Measurements from ENCODE around the gene ZGLP1.
A peak's percentile ranks its signal among the peaks of the same experiment; 100 is the strongest.

The ZGLP1 gene

GRCh38 chr19:10327793-10328192 lies 18.2 kb upstream of the ZGLP1 start:
- DNase-seq (ENCODE audit: low read depth) = no peak

- no peak for DNase-seq (ENCODE audit: low read depth)
Measured at GRCh38 chr19:10325732-10326131, 16.1 kb upstream of the ZGLP1 start.

GRCh38 chr19:10321874-10322835 lies 12.5 kb upstream of the ZGLP1 start:
- no peak for DNase-seq (ENCODE audit: low read depth)

- no peak for DNase-seq (ENCODE audit: low read depth)
Measured at GRCh38 chr19:10321417-10321797, 11.8 kb upstream of the ZGLP1 start.

GRCh38 chr19:10320602-10321416 lies 11.2 kb upstream of the ZGLP1 start:
- DNase-seq (ENCODE audit: low read depth) = no peak

GRCh38 chr19:10318807-10319682 lies 9.4 kb upstream of the ZGLP1 start:
- no peak for DNase-seq (ENCODE audit: low read depth)

GRCh38 chr19:10317857-10318462 lies 8.3 kb upstream of the ZGLP1 start:
- DNase-seq (ENCODE audit: low read depth) = no peak

GRCh38 chr19:10317045-10317856 lies 7.6 kb upstream of the ZGLP1 start:
- DNase-seq (ENCODE audit: low read depth) = no peak

GRCh38 chr19:10316229-10317044 lies 6.8 kb upstream of the ZGLP1 start:
- no peak for DNase-seq (ENCODE audit: low read depth)

- peak; percentile 89 for DNase-seq (ENCODE audit: low read depth)
Measured at GRCh38 chr19:10315335-10316214, 6.0 kb upstream of the ZGLP1 start, which contains the start of gene FDX2. Gene FDX2, minus strand, starts transcription at chr19:10316015. Its CDS starts 19 bp downstream, at chr19:10315996.

GRCh38 chr19:10306327-10306726 lies 3.3 kb downstream of the ZGLP1 start:
- DNase-seq (ENCODE audit: low read depth) = no peak

GRCh38 chr19:10305139-10305806 lies 4.3 kb downstream of the ZGLP1 start:
- no peak for DNase-seq (ENCODE audit: low read depth)

- no peak for DNase-seq (ENCODE audit: low read depth)
Measured at GRCh38 chr19:10299545-10300458, 9.8 kb downstream of the ZGLP1 start.

GRCh38 chr19:10295847-10296591 lies 13.6 kb downstream of the ZGLP1 start:
- DNase-seq (ENCODE audit: low read depth) = no peak

GRCh38 chr19:10295305-10295846 lies 14.2 kb downstream of the ZGLP1 start:
- DNase-seq (ENCODE audit: low read depth) = no peak

- DNase-seq (ENCODE audit: low read depth) = no peak
Measured at GRCh38 chr19:10294368-10294697, 15.3 kb downstream of the ZGLP1 start.
